ENCODE results near the gene MECR.

- TF ChIP-seq CTCF (IDR thresholded peaks at IDR 0.05) (no peak), ZFX (IDR thresholded peaks at IDR 0.05; ENCODE audit: borderline replicate concordance) (no peak)
Measured at GRCh38 chr1:29159773-29160172, 71.0 kb downstream of the MECR start.

All from 22Rv1 (cell line).